22Rv1 (cell line): Measurements from ENCODE around the gene GHRHR.

ENCODE experiments used
- H3K27ac ChIP-seq: fragments of 450-650 bp; 2 replicates; pipeline ENCODE4 v1.5.1; 2017
- ZFX ChIP-seq: fragments of 450-650 bp; IDR thresholded peaks from 2 replicates; pipeline ENCODE4 v1.6.1; 2017; ENCODE audit warnings: antibody characterized with exemption, borderline replicate concordance
- TF ChIP-seq, protein P1 (sequence below): fragments of 450-650 bp; IDR thresholded peaks from 2 replicates; pipeline ENCODE4 v1.5.1; 2017; ENCODE audit warnings: mild to moderate bottlenecking

Gene GHRHR

DNA sequence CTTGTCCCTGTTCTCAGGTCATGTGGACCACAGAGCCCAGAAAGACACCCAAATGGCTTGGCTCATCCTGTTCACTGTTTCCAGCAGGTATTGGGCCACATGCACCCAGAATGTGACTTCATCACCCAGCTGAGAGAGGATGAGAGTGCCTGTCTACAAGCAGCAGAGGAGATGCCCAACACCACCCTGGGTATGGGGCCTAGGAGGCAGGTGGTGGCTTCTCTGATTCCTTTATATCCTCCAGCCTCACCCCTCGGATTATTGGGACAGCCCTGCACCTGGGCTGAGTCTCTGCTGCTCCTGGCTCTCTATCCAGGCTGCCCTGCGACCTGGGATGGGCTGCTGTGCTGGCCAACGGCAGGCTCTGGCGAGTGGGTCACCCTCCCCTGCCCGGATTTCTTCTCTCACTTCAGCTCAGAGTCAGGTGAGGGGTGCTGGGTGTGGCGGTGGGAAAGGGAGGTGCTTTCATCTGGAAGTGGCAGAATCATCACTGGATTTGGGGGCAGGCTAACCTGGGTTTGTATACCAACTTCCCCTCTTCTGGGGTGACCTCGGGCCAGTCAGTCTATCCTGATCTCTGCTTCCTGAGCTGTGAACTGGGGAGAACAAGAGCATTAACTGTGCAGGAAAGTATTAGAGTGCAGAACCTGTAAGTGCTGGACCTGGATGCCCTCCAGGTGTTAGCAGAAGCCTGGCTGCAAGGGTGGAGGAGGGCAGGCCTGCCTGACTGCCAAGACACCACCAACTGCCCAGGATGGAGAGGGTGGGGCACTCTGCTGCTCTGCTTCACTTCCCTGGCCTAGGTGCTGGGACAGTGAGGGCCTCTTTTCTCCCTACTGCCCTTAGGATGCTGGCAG, 5.2 kb downstream of the GHRHR start:
- TF ChIP-seq, protein P1, sequence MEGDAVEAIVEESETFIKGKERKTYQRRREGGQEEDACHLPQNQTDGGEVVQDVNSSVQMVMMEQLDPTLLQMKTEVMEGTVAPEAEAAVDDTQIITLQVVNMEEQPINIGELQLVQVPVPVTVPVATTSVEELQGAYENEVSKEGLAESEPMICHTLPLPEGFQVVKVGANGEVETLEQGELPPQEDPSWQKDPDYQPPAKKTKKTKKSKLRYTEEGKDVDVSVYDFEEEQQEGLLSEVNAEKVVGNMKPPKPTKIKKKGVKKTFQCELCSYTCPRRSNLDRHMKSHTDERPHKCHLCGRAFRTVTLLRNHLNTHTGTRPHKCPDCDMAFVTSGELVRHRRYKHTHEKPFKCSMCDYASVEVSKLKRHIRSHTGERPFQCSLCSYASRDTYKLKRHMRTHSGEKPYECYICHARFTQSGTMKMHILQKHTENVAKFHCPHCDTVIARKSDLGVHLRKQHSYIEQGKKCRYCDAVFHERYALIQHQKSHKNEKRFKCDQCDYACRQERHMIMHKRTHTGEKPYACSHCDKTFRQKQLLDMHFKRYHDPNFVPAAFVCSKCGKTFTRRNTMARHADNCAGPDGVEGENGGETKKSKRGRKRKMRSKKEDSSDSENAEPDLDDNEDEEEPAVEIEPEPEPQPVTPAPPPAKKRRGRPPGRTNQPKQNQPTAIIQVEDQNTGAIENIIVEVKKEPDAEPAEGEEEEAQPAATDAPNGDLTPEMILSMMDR: no peak
- no peak for TF ChIP-seq ZFX
- no peak overlapping the region for H3K27ac ChIP-seq

DNA sequence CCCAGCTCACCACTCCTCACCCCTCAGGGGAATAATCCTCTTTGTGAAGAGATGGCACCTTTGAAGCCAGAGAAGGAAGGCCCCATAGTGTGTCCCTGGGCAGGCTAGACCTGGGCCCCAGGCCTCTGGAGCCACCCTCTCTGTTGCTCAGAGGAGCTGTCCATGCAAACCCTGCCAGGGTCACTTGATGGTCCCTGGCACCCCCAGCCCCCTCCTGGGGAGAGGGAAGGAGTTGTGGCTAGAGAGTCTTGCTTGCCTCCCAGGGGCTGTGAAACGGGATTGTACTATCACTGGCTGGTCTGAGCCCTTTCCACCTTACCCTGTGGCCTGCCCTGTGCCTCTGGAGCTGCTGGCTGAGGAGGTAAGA, 5.8 kb downstream of the GHRHR start:
- TF ChIP-seq, protein P1: no peak
- TF ChIP-seq ZFX: no peak
- H3K27ac ChIP-seq: no peak overlapping the region

DNA sequence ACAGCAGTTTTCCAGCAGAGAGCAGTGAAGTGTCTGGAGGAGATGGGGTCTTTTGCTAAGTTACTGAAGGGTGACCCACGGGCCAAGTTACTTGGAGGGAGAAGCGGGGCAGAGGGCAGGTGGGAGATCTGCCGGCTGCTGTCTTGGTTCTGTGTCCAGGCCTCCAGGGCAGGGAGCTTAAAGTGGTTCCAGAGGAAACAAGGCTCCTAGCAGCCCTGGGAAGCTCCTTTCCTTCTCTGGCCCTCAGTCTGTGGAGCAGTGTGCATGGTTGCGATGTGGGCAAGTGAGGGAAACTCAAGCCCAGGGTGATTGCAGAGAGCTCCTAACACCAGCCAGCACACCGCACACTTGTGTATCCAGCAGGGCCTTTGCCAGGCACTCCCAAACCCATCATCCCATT, 6.3 kb downstream of the GHRHR start:
- H3K27ac ChIP-seq: peak overlapping the region; percentile 29; the same call in 1 of the 2 replicates
- TF ChIP-seq ZFX: no peak
- TF ChIP-seq, protein P1: no peak

DNA sequence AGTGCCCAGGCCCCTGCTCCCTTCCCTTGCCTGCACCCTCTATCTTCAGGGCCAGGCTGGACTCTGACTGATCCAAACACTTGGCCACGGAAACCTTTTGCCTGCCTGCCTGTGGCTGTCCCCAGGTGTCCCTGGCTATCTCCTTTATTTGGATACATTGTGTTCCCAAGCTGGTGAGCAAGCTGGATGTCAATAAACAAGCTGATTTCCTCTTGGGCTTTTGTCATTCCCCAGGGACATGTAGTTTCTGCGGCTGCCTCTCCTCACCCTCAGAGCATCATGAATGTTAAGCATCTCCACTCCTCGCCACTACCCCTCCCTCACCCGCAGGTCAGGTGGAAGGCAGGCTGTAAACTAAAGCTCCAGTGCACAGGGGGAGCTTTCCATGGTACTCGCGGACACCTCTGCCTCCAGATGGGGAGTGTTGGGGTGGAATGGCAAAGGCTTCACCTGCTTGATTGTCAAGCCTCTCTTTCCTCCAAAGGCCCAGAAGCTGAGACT, 6.9 kb downstream of the GHRHR start:
- TF ChIP-seq ZFX: no peak
- TF ChIP-seq, protein P1: no peak
- H3K27ac ChIP-seq: peak overlapping the region; percentile 29; the same call in 1 of the 2 replicates

DNA sequence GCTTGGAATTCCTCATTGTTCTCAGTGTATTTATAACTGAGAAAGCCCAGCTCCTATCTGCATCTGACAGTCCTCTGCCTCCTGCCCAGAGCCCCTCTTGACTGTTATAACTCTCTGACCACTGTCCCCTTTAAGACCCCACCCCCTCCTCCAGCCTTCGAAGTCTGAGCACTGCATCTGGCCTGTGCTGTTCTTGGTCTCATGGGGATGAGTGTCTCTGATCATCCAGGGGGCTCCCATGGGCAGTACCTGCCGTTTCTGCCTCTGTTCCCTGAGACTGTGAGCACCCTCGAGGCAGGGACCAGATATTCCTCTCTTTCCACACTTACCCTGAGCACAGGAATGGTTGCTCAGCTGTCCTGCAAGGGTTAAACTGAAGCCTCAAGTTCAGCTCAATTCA, 7.7 kb downstream of the GHRHR start:
- no peak overlapping the region for H3K27ac ChIP-seq
- TF ChIP-seq, protein P1: no peak
- no peak for TF ChIP-seq ZFX

DNA sequence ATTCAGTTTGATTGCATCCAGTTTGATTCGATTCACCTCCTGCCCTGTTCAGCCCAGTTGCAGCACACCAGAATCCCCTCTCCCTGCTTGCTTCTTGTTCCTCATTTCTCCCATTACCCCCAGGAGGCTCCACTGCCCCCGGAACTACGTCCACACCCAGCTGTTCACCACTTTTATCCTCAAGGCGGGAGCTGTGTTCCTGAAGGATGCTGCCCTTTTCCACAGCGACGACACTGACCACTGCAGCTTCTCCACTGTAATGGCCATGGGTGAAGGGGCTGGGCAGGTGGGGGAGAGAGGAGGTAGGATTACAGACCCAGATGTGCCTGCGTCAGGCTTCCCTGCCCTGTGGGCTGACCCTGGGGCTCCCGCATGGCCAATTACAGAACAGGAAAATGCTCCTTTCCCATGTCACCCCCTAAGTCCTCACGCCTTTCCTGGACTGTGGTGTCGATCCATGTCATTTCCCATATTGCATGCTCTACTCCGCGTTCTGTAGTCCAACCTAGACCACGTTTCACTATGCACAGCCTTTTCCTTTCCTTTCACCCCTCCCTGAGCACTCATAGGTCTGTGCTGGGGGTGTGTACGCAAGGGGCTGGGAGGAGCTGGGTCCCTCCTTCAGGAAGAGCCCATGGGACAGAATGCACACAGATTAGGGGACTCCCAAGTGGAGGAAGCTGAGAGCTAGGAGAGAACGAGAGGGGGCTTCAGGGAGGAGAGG, 8.2 kb downstream of the GHRHR start:
- TF ChIP-seq, protein P1: no peak
- no peak overlapping the region for H3K27ac ChIP-seq

- H3K27ac ChIP-seq: no peak overlapping the region
- TF ChIP-seq, protein P1: no peak
- TF ChIP-seq ZFX: no peak
These were observed 9.5 kb downstream of the GHRHR start for GRCh38 chr7:30973292-30973691.
